SIG-M5 treated with dmso at 0.1 percent for 504 hours (cell line): ENCODE results near the gene VMO1.

Experiments
- DNase-seq: peaks from one replicate; lab custom pipeline; 2025; ENCODE audit not compliant: unreplicated experiment; lab: John Stamatoyannopoulos, UW

VMO1 gene

GRCh38 chr17:4764595-4764994 lies 21.6 kb downstream of the VMO1 start:
- DNase-seq = peak; percentile 78

- DNase-seq = peak; percentile 41
Measured at GRCh38 chr17:4759776-4760236, 26.4 kb downstream of the VMO1 start.

- no peak for DNase-seq
Measured at GRCh38 chr17:4753392-4753791, 32.8 kb downstream of the VMO1 start.

- no peak for DNase-seq
Measured at GRCh38 chr17:4751932-4752331, 34.2 kb downstream of the VMO1 start.

GRCh38 chr17:4750606-4751005 lies 35.6 kb downstream of the VMO1 start:
- DNase-seq = no peak

DNA sequence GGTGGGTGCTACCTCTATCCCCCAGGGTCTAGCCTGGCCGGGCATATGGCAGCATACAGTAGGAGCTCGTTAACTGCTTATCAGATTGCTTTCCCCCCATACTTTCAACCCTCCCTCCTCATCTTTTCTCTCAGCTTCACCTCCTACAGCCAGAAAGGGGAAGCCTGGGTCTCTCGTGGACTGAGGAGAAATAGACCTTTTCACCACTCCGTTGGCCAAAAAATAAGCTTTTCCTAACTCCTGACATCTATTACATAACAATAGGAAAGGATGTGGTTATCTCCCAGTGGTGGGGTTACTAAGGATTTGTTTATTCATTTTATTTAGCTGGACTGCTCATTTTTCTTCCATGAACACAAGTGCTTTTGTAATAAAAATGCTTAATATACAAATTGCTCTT lies 37.5 kb downstream of the VMO1 start:
- DNase-seq = no peak

DNA sequence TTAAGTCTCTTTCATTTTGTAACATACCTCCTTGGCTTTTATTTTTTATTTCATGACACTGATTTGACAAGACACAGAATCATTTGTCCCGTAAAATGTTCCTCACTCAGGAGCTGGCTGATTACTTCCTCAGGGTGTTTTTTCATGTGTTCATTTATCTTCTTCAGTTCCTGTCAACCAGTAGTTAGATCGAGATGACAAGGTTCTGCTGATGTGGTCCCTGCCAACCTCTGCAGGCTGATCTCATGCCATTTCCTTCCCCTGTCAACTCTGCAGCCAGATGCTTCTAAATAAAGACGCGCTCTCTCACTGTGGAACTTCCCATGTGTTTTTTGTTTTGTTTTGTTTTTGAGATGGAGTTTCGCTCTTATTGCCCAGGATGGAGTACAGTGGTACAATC lies 38.3 kb downstream of the VMO1 start:
- DNase-seq = peak; percentile 43

- DNase-seq = no peak
Measured at GRCh38 chr17:4744999-4745969, 40.9 kb downstream of the VMO1 start.

- DNase-seq = no peak
Measured at GRCh38 chr17:4743898-4744297, 42.3 kb downstream of the VMO1 start.

GRCh38 chr17:4743216-4743615 lies 42.9 kb downstream of the VMO1 start:
- DNase-seq = no peak

- no peak for DNase-seq
Measured at GRCh38 chr17:4742629-4743028, 43.5 kb downstream of the VMO1 start.

DNA sequence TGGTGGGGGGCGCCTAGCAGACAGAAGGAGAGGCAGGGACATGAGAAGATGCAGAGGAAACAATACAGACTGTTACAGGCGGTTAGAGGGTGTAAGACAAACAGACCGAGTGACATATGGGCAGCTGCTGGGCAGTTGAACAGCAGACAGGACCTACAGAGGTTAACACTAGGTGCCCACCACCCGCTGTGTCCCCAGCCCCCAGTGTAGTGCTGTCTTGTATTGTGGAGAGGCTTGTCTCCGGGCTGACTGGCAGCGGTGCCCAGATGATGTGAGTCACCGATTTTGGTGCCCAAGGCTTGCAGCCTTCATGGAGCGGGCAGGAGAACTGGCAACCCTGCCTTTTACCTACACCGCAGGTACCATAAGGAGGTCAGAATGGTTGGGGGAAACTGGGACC lies 44.0 kb downstream of the VMO1 start:
- no peak for DNase-seq

DNA sequence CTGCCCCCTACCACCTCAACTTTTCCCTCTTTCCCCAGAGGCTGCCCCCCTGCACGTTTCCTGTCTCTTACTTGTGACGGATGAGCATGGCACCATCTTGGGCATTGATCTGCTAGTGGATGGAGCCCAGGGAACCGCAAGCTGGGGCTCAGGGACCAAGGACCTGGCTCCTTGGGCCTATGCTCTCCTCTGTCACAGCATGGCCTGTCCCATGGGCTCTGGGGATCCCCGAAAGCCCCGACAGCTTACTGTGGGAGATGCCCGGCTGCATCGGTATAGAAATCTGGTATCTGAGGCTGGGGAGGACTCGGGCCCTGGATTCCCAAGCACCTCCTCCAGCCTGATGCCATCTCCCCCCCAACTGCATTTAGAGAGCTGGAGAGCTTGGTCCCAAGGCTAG lies 44.6 kb downstream of the VMO1 start:
- DNase-seq = no peak

GRCh38 chr17:4740584-4740983 lies 45.6 kb downstream of the VMO1 start:
- no peak for DNase-seq

DNA sequence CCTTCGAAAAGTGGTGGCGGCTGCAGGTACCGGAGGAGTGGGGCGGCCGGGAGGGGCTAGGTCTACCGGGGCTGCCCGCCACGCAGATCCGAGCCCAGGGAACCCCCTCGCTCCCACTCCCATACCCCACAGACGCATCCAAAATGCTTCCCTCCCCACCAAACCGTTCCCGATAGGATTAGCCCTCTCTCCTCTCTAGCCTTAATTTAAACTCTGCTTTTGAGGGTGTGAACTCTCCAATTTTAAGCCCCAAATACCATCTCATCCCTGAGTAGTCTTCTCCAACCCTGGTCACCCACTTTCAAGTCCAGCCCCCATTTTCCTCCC lies 46.2 kb downstream of the VMO1 start:
- DNase-seq = no peak

DNA sequence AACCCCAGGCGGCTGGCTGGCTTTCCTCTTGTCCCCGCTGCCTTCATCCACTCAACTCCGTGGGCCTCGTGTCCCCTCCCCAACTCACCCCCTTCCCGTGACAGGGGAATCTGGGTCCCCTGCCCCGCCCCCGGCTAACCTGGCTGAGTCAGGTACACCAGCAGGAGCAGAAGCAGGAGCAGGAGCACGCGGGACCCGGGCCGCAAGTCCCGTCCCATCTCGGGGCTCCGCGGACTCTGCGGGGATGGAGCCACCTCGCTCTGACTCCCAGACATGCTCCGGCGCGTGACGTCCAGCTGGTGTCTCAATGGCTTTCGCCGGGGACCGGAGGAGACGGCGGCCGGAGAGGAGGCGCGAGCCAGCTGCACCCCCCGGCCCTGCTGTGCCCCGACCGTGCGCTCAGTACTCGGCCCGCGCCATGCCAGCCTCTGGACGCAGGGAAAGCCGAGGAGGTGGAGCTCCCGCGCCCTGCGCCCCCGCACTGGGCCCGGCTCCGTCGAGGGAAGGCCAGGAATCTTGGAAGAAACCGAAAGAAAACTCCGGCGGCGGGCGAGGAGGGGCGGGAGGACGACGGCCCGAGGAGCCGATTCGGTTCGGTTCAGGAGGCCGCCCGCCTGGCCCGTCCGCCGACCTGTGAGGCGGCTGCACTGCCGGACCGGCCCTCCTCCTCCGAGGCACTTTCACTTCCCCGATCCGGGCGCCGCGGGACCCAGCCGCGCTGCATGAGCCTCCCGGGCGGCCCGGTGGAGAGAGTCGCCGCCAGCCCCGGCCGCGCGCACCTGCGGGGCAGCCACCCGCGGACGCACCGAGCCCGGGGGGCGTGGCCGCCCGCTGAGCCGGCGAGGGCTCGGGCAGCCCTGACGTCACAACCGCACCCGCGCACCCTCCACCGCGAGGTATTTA lies 46.8 kb downstream of the VMO1 start, which contains the start of the genes CXCL16 and ZMYND15:
CXCL16 (minus strand) TSS at position 807 of the 903 bp plus-strand sequence; CDS start at position 218, 589 bp downstream.
ZMYND15 (plus strand) TSS at position 712 of the 903 bp plus-strand sequence. CDS start 716 bp downstream, outside the sequence.
- no peak for DNase-seq

DNA sequence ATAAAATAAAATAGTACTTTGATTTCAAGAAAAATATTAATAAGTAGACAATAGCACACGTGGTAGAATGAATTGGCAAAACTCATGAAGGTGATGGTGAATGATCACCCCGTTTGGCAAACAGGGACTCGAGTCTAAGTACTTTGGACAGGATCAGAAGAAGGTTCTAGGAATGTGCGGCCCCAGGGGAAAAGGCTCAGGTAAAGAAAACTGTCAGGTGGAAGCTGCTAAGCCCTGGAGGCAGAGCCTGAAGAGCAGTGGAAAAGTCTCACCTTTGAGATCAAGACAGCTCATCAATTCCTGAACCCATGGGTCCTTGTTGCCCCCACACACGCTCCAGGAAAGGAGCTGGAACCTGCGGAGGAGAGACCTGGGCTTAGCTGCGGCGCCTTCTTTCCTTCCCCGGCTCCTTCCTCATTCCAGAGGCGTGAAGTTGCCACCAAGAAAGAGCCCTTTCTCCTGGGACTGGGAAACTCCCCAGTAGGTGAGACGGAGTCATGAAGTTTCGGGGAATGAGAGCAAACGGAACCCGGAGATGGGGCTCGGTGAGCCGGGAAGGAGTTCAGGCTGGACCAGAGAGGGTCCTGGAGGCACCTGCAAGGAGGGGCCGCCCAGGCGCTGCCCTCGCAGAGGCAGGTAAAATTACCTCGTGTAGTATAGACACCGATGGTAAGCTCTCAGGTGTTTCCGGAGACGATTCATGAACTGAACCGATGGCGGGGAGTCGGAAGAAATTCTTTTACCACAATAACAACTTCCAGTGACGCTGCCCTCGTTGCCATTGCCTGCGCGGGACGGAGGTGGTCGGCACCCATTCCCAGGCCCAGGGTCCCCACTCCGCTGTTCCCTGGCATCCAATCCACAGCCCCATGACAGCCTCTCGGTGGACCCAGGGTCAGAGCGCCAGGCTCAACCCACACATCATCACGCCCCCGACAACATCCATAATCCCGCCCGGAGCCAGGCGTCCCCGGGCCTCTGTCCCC lies 47.7 kb downstream of the VMO1 start:
- no peak for DNase-seq

DNA sequence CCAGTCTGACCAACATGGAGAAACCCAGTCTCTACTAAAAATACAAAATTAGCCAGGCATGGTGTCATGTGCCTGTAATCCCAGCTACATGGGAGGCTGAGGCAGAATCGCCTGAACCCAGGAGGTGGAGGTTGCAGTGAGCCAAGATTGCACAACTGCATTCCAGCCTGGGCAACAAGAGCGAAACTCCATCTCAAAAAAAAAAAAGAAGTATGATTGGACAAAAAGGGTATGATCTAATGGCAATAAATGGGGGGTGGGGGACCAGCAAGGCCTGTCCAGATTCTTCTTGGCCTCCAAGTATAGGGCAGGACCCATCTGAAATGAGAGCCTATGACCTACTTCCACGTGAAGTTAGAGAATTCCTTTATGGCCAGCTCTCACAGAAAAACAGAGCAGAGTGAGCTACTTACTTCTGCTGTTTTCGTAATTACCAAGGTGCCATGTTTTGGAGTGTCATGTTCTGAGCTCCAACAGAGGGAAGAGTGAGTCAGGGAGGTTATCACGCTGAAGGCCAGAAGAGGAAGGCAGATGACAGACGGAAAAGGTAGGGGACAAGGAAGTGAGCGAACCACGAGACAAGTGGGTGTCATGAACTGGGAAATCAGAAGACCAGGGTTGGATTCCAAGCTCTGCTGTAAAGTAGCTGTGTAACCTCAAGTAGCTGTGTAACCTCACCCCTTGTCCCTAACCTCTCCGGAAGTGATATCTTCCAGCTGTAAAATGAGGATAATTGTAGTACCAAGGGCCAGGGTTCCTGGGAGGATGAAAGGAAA lies 50.1 kb downstream of the VMO1 start:
- peak; percentile 81 for DNase-seq
